IPS-NIHi7 (cell line): ENCODE measurements around the gene ZMIZ1.

Experiments used
- DNase-seq: peaks from one replicate; pipeline ENCODE4 v3.0.0; 2012; ENCODE audit warnings: mixed read lengths; ENCODE audit errors: extremely low spot score

Gene ZMIZ1

DNA sequence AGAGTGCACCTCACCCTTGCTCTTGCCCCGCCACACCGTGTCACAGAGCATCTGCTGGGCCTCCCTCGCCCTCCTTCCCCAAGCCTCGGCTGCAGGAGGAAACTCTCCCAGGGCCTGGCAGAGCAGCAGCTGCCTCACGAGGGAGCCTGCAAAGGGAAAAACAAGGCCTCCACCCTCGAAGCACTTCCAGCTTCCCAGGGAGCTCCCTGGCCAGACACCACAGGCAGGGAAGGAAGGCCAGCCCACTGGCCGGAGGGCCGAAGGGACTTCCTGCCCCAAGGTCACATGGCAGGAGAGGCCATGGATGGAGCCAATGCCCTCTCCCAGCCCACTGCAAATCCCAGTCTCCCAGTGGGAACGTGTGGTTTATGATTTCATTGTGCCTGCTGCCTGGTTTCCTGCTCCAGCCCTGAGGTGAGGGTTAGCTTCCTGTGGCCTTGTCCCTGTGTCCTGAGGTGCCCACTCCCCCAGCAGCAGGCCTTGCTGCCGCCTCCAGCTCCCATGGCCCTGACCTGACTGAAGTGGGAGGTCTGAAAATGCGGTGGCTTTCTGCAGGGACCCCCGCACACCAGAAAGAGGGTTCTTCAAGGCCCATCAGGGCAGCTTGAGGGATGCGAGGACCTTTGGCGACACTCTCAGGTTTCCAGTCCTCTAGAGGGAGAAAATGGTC lies 178.0 kb downstream of the ZMIZ1 start:
- no peak for DNase-seq

DNA sequence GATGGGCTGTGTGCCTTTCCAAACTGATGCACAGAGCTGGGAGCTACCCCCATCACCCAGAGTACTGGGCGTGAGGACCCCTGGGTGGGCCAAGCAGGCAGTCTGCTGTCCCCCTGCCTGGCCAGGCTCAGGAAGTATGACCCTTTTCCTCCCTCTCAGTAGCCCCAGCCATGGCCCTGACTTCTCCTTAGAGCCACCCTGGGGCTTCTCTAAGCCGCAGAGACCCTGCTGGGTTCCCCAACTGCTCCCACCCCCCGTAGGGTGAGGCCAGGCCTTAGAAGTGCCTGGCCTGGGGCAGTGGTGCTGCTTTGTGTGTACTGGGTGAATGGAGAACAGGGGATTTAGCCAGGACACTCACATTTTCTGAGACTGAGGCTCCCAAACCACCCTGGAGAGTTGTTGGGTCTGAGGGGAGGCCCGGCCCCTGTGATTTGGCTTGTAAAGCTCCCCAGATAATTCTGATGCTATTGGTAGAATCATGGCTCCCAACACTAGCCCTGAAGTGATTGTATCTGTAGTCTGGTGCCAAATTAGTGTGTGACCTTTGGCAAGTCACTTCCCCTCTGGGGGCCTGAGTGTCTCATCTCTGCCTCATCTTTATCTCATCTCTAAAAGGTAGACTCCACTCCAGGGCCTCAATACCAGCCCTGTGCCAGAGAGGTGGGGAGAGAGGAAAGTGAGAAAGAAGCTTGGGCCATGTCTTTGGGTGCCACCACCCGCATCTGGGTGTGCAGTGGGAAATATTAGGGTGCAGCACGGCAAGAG lies 178.8 kb downstream of the ZMIZ1 start:
- DNase-seq = no peak

DNA sequence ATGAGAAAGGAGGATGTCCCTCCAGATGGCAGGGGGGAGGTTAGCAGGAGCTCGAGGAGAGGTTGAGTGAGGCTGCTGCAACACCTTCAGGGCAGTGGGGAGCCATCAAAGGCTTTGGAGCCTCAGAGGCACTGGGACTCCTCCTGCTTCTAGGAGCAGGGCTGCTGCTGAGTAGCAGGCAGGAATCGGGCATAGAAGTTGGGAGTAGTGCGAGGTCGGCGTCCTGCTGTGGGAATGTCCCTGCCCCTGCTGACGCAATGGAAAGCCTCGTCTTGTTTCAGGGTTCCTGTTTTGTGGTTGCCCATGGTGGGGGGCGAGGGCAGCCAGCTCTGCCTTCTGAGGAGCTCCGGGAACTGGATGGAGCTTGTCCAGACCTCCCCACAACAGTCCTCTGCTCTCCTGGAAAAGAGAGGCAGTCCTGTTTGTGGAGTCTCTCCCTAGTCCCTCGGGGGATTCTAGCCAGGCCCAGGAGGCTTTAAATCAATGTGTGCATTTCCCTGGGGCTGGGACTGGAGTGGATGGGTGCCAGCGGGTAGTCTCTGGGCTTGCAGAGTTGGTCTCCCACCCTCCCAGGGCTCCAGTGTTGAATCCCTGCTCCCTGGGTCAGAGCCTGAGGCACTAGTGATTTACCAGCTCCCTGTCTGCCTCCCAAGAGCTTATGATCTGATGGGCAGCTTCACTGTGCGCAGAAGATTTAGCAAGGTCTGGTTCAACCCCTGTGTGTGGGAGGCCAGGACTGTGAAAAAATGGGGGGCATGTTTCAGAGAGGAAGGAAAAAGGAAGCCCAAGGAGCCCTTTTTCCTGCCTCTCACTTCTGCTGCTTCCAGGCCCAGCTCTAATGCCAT lies 179.8 kb downstream of the ZMIZ1 start:
- no peak for DNase-seq

DNA sequence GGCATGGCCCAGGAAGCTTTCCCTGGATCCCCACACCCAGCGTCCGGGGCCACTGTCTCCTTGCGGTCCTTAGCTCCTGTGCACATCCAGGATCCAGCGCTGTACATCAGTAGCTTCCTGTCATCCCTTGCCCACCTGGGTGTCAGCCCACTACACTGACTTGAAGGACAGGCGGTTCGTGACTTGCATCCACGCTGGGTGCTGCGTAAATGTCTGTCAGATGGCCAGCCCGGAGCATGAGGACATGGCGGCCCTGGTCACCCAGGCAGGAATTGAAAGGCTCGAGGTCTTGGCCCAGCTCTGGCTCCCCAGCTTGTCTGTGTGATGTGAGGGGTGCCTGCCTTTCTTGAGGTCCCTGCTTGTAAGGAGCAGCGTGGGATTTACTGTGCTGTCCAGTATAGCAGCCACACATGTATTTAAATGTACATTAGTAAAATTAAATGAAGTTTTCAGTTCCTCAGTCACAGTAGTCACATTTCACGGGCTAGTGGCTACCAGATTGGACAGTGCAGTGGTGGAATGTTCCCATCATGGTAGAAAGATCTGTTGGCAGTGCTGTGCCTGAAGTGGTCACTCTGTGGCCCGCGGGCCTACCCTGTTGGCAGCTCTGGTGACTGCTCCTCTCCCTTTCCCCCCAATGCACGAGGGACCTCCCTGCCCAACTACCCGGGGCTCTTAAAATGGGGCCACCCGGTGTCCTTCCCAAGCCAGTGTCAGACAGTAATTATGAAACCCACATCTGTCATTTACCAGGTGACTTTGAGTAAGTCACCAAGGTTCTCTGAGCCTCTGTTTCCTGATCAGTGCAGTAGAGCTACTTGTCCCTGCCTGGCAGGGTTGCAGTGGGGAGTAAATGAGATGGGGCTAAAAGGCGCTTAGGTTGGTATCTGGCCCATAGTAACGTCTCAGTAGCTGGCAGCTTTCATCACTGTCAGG lies 180.7 kb downstream of the ZMIZ1 start:
- no peak for DNase-seq

DNA sequence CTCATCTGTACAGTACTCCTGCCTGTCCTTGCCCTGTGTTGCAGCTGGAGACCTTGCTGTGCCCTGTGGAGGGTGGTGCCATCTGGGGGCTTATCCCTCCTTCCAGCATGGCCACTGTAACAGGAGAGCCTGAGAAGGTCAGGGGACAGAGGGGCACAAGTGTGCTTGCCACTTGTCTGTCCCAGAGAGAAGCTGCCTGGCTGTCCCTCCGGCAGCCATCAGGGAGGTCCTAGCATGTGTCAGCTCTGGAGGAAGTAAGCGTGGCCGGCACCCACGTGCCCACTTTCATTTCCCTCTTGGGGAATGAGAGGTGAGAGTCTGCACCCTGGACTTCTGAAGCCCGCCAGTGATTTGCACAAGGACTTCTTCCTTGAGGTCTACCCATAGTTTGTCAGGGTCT lies 181.5 kb downstream of the ZMIZ1 start:
- DNase-seq = no peak

DNA sequence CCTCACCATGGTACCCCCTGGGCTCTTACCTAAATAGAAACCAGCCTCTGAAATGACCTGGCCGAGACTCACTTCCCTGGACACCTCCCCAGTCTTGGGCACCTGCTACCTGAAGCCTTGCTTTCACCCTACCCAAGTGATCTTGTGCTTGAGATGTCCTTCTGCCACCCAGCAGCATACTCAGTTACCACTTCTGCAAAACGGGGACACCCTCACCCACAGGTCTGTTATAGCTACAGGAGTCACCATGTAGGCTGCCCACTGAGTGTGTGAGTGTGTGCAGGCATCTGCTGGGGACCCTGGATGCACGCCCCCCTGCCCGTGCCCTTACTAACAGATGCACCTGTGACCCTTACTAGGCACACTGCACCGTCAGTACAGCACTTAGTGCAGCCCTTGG lies 183.7 kb downstream of the ZMIZ1 start:
- DNase-seq = no peak

DNA sequence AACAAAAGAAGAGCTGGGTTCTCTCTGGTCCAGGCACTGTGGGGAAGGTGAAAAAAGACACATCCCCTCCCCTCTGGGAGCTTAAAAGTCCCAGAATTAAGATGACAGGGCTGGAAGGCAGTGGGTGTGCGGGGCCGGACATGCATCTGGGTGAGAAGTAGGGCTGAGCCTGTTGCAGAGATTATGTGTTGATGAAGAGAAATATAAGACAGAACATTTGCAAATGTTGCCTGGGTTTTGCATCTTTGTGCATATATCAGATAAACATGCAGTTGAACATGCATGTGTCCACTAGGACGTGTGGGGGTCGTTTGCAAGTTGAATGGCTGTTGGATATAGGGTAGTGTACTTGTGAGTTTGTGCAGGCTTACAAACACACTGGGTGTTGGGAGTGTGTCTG lies 184.2 kb downstream of the ZMIZ1 start:
- no peak for DNase-seq

DNA sequence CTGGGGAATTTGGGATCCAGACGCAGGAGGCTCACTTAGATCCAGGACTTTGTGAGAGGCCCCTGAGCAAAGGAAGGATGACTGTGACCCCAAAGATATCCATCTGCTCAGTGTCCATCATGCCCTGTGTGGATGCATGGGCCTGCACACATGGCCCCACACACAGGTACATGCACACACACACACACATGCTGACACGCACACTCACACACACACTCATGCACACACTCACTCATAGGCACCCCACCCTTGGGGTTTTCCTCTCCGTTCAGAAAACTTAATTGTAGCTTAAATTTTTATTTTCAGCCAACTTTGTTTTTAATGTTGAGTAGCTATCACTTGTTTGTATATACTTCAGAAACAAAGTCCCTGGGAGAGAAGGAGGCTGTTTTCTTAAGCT lies 184.9 kb downstream of the ZMIZ1 start:
- DNase-seq = no peak

DNA sequence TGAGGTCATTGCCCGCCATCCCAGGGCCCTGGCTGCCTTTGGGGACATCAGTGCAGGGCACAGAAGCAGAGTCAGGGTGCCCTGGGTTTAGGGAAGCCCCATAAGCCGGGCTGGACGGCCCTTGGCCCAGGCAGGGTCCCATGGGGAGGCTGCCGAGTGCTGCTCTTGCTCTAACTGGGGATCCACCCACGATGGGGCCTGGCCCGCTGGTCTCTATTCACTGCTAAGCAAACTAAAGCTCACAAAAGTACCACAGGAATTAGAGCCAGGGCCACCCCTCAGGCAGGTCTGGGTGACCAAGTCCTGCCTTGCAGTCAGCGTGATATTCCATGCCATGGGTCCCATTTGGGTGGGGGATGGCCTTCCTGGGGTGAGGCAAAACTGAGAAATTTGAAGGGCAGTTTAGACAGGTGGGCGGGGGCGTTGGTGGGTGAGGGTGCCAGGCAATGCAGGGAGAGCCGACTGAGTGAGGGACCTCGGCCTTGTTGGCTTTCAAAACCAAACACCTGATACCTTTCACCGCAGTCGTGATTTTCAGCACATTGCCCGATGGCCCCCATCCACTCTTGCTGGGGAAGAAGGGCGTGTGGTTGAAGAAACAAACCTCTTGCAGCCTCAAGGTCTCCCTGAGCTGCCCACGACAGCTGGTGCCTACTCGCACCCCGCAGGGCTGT lies 185.7 kb downstream of the ZMIZ1 start:
- DNase-seq = no peak

DNA sequence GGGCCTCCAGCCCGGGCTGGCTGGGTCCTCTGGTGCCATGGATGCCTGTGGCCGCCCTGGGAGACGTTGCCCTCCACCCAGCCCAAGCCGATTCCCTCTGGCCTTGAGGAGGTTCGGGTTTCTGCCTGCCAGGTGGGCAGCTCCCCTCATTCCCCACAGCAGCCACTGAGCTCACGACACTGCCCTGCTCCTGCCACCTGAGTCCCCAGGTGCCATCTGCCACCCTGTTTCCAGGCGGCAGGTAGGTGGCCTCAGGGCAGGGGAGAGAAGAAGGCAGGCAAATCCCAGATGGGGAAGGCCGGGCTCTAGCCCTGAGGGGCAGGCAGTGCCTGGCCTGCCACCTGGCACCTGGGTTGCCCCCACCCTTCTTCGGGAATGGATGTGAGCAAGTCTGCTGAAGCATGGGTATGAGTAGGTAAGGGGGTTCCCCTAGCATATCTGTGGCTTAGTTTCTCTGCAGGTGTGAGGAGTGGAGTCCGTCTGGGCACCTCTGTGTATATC lies 186.3 kb downstream of the ZMIZ1 start:
- no peak for DNase-seq

DNA sequence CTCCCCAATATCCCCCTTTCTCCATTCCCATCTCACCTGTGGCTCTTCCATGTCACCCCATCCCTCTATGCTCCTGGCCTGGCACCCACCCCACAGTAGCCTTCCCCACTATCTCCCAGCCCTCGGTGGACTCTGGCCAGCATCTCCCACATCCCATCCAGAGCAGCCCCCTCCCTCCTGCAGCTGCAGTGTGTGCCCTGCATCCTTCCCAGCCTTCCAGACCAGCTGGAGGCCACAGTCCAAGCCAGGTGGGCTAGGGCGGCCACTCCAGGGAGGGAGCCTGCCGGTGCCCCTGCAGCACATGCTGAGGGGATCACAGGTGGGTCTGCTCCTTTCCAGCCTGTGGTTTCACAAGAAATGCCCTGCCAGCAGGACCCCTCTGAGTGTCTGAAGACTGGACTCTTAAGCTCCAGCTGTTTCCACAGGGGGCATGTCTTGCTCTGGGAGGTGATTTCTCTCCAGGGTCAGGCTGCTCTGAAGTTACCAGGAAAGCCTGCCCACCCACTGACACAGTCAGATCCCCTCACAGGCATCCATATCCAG lies 187.6 kb downstream of the ZMIZ1 start:
- no peak for DNase-seq

DNA sequence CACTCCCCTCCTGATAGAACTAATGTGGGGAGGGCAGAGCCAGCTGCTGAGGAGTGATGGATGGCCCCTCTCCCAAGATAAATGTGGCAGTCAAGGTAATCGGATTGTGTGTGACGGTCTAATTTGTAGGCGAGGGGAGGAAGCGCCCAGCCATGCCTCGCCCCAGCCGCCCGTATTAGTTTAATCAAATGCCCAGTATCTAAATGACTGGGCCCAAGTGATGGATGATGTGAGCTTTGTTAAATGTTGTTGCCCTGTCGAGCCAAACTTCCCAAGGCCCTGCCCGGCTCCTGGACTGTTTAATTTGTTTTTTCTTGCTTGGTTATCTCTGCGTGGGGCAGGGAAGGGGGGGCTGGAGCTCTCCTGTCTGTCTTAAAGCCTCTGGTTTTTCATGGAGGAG lies 190.1 kb downstream of the ZMIZ1 start:
- no peak for DNase-seq

DNA sequence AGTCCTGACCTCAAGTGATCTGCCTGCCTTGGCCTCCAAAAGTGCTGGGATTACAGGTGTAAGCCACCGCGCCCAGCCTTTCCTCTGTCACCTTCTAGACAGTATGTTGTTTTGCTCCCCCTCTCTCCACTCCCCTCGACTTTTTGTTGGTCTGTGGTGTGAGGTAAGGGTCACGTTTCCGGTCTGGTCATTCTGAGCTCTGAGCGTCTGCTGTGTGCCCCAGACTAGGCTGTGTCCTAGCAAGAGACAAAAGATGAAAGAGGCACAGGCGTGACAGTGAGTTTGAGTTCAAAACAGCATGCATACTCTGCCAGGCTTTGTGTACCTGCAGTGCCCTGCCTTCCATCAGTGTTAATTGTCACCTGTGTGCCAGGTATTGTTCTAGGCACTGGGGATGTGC lies 191.1 kb downstream of the ZMIZ1 start:
- no peak for DNase-seq

DNA sequence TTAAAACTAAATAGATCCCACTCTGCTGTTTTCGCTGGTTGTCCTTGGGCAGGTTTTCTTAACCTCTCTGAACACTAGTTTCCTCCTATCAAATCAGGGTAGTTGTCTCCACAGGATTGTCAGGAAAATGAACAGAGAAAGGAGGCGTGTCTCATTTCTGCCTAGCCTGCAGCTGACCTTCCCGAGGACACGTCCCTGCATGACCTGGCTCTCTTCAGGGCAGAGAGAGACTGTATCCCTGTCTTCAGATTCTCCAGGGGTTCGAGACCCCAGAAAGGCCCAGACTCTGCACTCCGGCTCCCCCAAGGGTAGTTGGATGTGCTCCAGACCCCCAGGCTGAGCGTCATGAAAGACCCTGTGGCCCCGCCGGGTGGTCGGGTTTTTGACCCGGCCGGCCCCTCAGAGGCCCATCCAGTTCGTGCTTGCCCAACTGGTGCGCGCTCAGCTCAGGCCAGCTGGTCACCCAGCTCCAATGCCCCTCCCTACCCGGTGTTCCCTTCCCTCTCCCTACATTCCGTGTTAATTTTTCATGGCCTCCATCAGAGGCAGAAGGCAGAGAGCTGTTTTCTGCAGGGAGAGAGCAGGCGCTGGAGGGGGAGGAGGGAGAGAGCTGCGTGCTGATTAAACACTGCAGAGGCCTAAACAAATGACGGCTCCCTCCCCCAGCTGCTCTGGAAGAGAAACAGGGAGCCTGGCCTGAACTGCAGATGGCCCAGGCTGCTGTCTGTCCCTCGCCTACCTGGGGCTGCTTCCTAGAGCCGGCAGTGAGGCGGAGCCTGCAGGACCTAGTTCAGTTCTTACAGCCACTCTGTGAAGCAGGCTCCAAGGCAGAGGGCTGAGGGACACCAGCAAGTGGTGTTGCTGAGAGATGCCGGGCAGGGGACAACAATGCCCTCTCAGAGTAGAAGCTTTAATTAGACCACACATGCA lies 192.3 kb downstream of the ZMIZ1 start:
- DNase-seq = peak; percentile 81

DNA sequence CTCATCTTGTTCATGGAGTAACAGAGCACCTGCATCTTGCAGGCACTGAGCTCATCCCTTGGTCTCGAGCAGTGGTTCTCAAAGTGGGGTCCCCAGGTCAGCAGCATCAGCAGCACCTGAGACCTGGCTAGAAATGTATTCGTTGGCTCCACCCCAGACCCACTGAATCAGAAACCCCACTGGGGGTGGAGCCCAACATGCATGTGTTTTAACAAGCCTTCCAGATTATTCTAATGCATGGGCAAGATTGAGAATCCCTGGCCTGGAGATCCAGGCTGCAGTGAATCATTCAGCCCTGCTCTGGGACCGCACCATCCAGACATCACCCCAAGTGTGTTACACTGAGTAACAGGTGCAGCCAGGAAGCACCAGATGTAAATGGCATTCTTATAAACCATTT lies 193.4 kb downstream of the ZMIZ1 start:
- no peak for DNase-seq

DNA sequence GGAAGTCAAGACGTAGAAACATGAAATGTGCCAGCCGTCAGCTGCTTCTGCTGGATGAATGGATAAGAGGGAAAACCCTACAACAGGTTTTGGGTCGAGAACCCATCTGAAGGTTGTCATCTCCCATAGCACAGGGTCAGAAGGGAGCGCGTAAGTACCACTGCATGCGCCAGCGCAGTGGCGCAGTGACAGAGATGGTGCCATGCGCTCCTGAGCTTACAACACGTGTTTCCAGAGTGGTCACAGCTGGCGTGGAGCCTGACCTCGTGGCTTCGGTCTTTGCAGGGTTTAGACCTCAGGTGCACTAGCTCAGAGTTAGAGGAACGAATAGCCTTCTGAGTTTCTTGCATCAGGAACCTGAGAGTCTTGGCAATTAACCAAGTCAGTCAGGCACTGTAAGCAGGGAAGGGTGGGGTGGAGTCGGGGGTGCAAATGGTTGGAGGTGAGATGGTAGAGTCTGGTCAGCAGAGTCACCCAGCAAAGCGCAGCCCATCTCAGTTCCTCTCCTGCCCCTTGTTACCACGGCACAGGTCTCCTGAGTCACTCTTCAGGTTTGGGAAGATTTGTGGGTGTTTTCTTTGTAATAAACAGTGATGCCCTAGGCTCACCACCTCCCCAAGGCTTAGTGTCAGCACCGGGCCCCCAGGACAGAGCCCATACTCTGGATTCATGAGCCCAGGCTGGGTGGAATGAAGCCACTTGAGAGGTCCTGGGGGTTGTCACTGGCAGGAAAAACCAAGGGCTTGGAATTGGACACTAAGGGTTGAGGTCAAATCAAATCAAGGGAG lies 194.4 kb downstream of the ZMIZ1 start:
- DNase-seq = no peak

DNA sequence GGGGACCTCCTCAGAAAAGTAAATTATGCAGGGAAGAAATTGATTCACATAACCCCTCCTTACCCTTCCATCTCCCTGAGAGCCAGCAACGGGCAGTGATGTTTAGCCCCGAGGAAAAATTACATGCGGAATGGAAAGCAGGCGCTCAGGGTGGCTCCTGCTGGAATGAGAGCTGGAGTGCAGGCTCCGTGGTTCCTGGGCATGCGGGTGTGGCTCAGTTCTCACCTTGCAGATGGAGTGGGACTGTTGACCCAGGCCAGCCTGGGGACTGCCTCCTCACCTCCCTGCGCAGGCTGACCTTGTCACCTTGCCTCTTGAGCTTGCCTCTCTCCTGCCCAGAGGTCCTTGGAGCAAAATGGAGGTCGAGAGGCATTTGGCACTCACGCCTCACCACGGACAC lies 195.2 kb downstream of the ZMIZ1 start:
- no peak for DNase-seq

DNA sequence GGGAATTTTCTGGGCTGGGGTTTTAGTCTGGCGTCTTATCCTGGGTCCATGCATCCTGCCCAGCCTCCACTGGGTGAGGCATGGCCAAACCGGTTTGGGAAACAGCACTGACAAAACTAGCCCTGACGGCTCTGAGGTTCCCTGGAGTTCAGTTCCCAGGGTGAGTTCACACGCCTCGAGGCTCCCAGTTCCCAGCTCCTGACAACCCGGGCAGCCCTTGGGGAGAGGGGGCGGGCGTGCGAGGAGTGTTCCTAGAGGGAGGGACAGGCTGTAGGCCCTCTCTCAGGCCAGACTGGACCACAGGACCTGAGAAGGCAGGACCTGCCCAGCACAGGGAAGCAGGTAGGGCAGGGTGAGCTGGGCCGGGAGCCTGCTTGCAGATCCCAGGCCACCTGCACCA lies 196.2 kb downstream of the ZMIZ1 start:
- DNase-seq = peak; percentile 51

DNA sequence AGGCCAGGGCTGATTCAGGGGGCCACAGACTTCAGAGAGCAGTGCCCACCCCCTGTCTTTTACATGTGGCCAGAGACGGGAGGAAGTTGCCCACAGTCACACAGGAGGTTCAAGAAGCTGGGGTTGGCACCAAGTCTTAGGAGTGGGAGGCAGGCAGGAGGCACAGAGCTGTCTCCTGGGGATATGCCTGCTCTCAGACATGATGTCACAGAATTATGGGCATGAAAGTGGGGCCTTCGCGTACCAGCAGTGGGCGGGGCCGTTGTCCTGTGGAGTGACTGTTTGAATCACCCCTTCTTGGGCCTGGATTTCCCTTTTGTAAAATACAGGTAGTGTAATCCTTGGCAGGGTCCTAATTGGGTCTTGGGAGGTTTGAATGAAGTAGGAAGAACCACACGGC lies 197.3 kb downstream of the ZMIZ1 start:
- DNase-seq = no peak
